H1 (cell line): ENCODE measurements around the gene NME1. TPM values are rescaled to one million over a fixed set of nuclear protein-coding genes. Genes with fewer than 3 reads are reported as not detected.

Source experiments
- ASH2L ChIP-seq: fragments of 200-600, 300-600 bp; sonication (generic); IDR thresholded peaks from one replicate; pipeline ENCODE4 v1.7.1; 2017; ENCODE audit warnings: low read length
- CHD2 ChIP-seq: IDR thresholded peaks from 2 replicates; pipeline ENCODE4 v1.6.1; 2012; ENCODE audit warnings: low read length, improper control_type of control experiment
- E2F6 ChIP-seq: IDR thresholded peaks from 2 replicates; pipeline ENCODE4 v1.6.1; 2012; ENCODE audit warnings: inconsistent platforms
- KDM5A ChIP-seq: fragments of 200-600 bp; IDR thresholded peaks from 2 replicates; pipeline ENCODE4 v1.7.1; 2012; ENCODE audit warnings: mild to moderate bottlenecking, low read length, inconsistent platforms, mixed read lengths
- RBBP5 ChIP-seq: IDR thresholded peaks from 2 replicates; pipeline ENCODE4 v1.7.1; 2012; ENCODE audit warnings: low read depth, mild to moderate bottlenecking, inconsistent platforms, low read length, moderate library complexity, borderline replicate concordance
- SP2 ChIP-seq: IDR thresholded peaks from 2 replicates; pipeline ENCODE4 v1.6.1; 2012; ENCODE audit warnings: mild to moderate bottlenecking, low read length, inconsistent platforms
- polyA plus RNA-seq, 7 experiments: library from polyadenylated mRNA; depleted of rRNA in 3 of 7; stranded (reverse) in 5 of 7; unstranded in 2 of 7; fragments of >200 nt in 5 of 7; fragments of 200-250 nt in 2 of 7; gene quantifications; 1 replicate in 5 of 7; 2 replicates in 1 of 7; 4 replicates in 1 of 7; pipeline versions ENCODE4 v1.2.1 to v1.2.3, GENCODE V29; 2011 to 2013; ENCODE audit warnings: missing spikeins in 2 of 7, mixed read lengths in 2 of 7
- total RNA-seq: library from RNA; stranded (reverse); fragmentation: NEBNext Ultra II Directional; extraction: Animal tissue kit (Norgen Biotek cat#: 25700); gene quantifications from 2 replicates; pipeline ENCODE4 v1.2.1, GENCODE V29; 2021

NME1 gene
- total and polyA plus RNA-seq, 2 of the 8 experiments (the other 6 are each of a cell fraction or from before 2014, with no cell fraction given) = 307 to 380 TPM

GRCh38 chr17:51119415-51120356 is 33.7 kb upstream of the NME1 start (continued):
- TF ChIP-seq ASH2L = peak; percentile 37
- no peak for TF ChIP-seq SP2
- TF ChIP-seq RBBP5 = no peak
- TF ChIP-seq E2F6 = no peak
- no peak for TF ChIP-seq KDM5A
- TF ChIP-seq CHD2 = no peak
